IMR-90 (cell line): ENCODE data around the gene ZNF761. TPM values are rescaled to one million over a fixed set of nuclear protein-coding genes. Genes with fewer than 3 reads are reported as not detected.

ENCODE experiments used
- ATAC-seq: fragments of 200-7000 bp; cut with Tn5 transposase; 2 replicates; pipeline ENCODE4 v1.9.1; 2020; ENCODE audit warnings: low read depth, mild to moderate bottlenecking, moderate library complexity
- BruUV-seq: library from RNA; stranded (reverse); fragments of 400-500 nt; replicated peaks from 2 replicates; lab custom pipeline; 2021; lab: Mats Ljungman, UMichigan
- CTCF ChIA-PET: fragments of 300-600 bp; formaldehyde crosslinking; extraction: SDS; loops from one replicate; lab custom pipeline; 2021; ENCODE audit warnings: antibody characterized with exemption; lab: Yijun Ruan, JAX
- POLR2A ChIA-PET: fragments of 300-600 bp; sonication (Branson Sonifier 250); formaldehyde crosslinking; loops from one replicate; lab custom pipeline; 2022; ENCODE audit warnings: antibody characterized with exemption; ENCODE audit not compliant: unreplicated experiment; lab: Charles Lee
- DNase-seq: peaks from one replicate; pipeline ENCODE4 v3.0.0; 2013
- H2AFZ ChIP-seq: replicated peaks from 2 replicates; pipeline ENCODE3; 2013; ENCODE audit warnings: low read length, mild to moderate bottlenecking; ENCODE audit not compliant: poor library complexity
- H2AK5ac ChIP-seq: 2 replicates; pipeline ENCODE4 v1.6.1; 2013; ENCODE audit warnings: low read depth, low read length, inconsistent platforms
- H2AK9ac ChIP-seq: replicated peaks from 2 replicates; pipeline ENCODE3; 2013; ENCODE audit warnings: mild to moderate bottlenecking, low read depth, low read length, moderate library complexity; ENCODE audit not compliant: poor library complexity
- H2BK120ac ChIP-seq: 2 replicates; pipeline ENCODE4 v1.6.1; 2013; ENCODE audit warnings: low read depth, low read length, inconsistent platforms
- H2BK15ac ChIP-seq: 3 replicates; pipeline ENCODE4 v1.6.1; 2013; ENCODE audit warnings: low read depth, low read length, inconsistent platforms
- H2BK20ac ChIP-seq: 2 replicates; pipeline ENCODE4 v1.6.1; 2013; ENCODE audit warnings: low read depth, mild to moderate bottlenecking, inconsistent platforms, low read length, moderate library complexity
- H2BK5ac ChIP-seq: 2 replicates; pipeline ENCODE4 v1.6.1; 2013; ENCODE audit warnings: mild to moderate bottlenecking, low read depth, low read length, inconsistent platforms; ENCODE audit not compliant: poor library complexity, severe bottlenecking
- H3K14ac ChIP-seq: replicated peaks from 2 replicates; pipeline ENCODE4 v1.6.1; 2013; ENCODE audit warnings: low read depth, low read length, inconsistent platforms
- H3K18ac ChIP-seq: 2 replicates; pipeline ENCODE4 v1.6.1; 2013; ENCODE audit warnings: low read depth, low read length, control low read depth
- H3K23ac ChIP-seq: 2 replicates; pipeline ENCODE4 v1.6.1; 2013; ENCODE audit warnings: low read depth, low read length, inconsistent platforms
- H3K27ac ChIP-seq: 2 replicates; pipeline ENCODE4 v1.5.1; 2013; ENCODE audit warnings: mild to moderate bottlenecking, control low read depth, low read length; ENCODE audit not compliant: insufficient read depth
- H3K27me3 ChIP-seq: 2 replicates; pipeline ENCODE4 v1.6.1; 2013; ENCODE audit warnings: low read length; ENCODE audit not compliant: control insufficient read depth, insufficient read depth
- H3K36me3 ChIP-seq: 2 replicates; pipeline ENCODE4 v1.6.1; 2013; ENCODE audit warnings: low read length, mixed read lengths; ENCODE audit not compliant: control insufficient read depth, insufficient read depth
- H3K4ac ChIP-seq: 2 replicates; pipeline ENCODE4 v1.6.1; 2013; ENCODE audit warnings: low read depth, low read length, inconsistent platforms
- H3K4me1 ChIP-seq: 2 replicates; pipeline ENCODE4 v1.6.1; 2013; ENCODE audit warnings: low read length, mixed read lengths; ENCODE audit not compliant: control insufficient read depth, insufficient read depth
- H3K4me2 ChIP-seq: 2 replicates; pipeline ENCODE4 v1.6.1; 2013; ENCODE audit warnings: low read depth, mild to moderate bottlenecking, control low read depth, low read length, moderate library complexity
- H3K4me3 ChIP-seq: 2 replicates; pipeline ENCODE4 v1.5.1; 2013; ENCODE audit warnings: low read depth, mild to moderate bottlenecking, control low read depth, low read length, moderate library complexity; ENCODE audit not compliant: insufficient read depth
- H3K56ac ChIP-seq: 2 replicates; pipeline ENCODE4 v1.6.1; 2013; ENCODE audit warnings: low read length, inconsistent platforms; ENCODE audit not compliant: insufficient read depth; ENCODE audit errors: extremely low read depth
- H3K79me1 ChIP-seq, 2 experiments: 2 replicates each; pipeline ENCODE4 v1.6.1; 2013; ENCODE audit warnings: low read length in 2 of 2, inconsistent platforms in 1 of 2, low read depth in 1 of 2
- H3K9ac ChIP-seq: 2 replicates; pipeline ENCODE4 v1.6.1; 2013; ENCODE audit warnings: low read depth, low read length, control low read depth
- H3K9me1 ChIP-seq: 2 replicates; pipeline ENCODE4 v1.6.1; 2013; ENCODE audit warnings: low read length, inconsistent platforms; ENCODE audit not compliant: insufficient read depth
- H3K9me3 ChIP-seq: 2 replicates; pipeline ENCODE4 v1.6.1; 2013; ENCODE audit warnings: low read length; ENCODE audit not compliant: control insufficient read depth, insufficient read depth
- H4K20me1 ChIP-seq: 2 replicates; pipeline ENCODE4 v1.6.1; 2013; ENCODE audit warnings: low read length, inconsistent platforms; ENCODE audit not compliant: insufficient read depth
- H4K5ac ChIP-seq: 2 replicates; pipeline ENCODE4 v1.6.1; 2013; ENCODE audit warnings: mild to moderate bottlenecking, low read depth, low read length, control low read depth
- H4K8ac ChIP-seq, 2 experiments: 2 replicates each; pipeline ENCODE4 v1.6.1; 2013; ENCODE audit warnings: low read depth in 2 of 2, low read length in 2 of 2, control low read depth in 1 of 2, inconsistent platforms in 1 of 2
- H4K91ac ChIP-seq: 2 replicates; pipeline ENCODE4 v1.6.1; 2013; ENCODE audit warnings: low read depth, low read length, inconsistent platforms; ENCODE audit not compliant: insufficient read depth
- BHLHE40 ChIP-seq: fragments of 150-350 bp; IDR thresholded peaks from 2 replicates; pipeline ENCODE4 v1.6.1; 2016; ENCODE audit warnings: mild to moderate bottlenecking, low read depth, low read length
- CEBPB ChIP-seq: IDR thresholded peaks from 2 replicates; pipeline ENCODE4 v1.6.1; 2012; ENCODE audit warnings: low read depth, low read length, improper control_type of control experiment
- CHD1 ChIP-seq: IDR thresholded peaks from 2 replicates; pipeline ENCODE4 v1.6.1; 2012; ENCODE audit warnings: low read depth, low read length, improper control_type of control experiment
- FOS ChIP-seq: fragments of 150-350 bp; IDR thresholded peaks from 2 replicates; pipeline ENCODE4 v1.6.1; 2016; ENCODE audit warnings: low read depth, low read length
- MAFK ChIP-seq: IDR thresholded peaks from 2 replicates; pipeline ENCODE4 v1.6.1; 2012; ENCODE audit warnings: low read depth, low read length, improper control_type of control experiment
- MAZ ChIP-seq: IDR thresholded peaks from 2 replicates; pipeline ENCODE4 v1.6.1; 2012; ENCODE audit warnings: low read depth, mild to moderate bottlenecking, low read length, improper control_type of control experiment, moderate library complexity, borderline replicate concordance
- MXI1 ChIP-seq: IDR thresholded peaks from 2 replicates; pipeline ENCODE4 v1.6.1; 2012; ENCODE audit warnings: low read depth, mild to moderate bottlenecking, low read length, moderate library complexity, borderline replicate concordance
- NFE2L2 ChIP-seq: fragments of 150-350 bp; IDR thresholded peaks from 2 replicates; pipeline ENCODE4 v1.6.1; 2016; ENCODE audit warnings: low read depth, mild to moderate bottlenecking, low read length
- RAD21 ChIP-seq: IDR thresholded peaks from 2 replicates; pipeline ENCODE4 v1.6.1; 2012; ENCODE audit warnings: low read length, improper control_type of control experiment
- RCOR1 ChIP-seq: IDR thresholded peaks from 2 replicates; pipeline ENCODE4 v1.6.1; 2012; ENCODE audit warnings: mild to moderate bottlenecking, low read length, improper control_type of control experiment; ENCODE audit not compliant: insufficient replicate concordance
- SMC3 ChIP-seq: fragments of 150-350 bp; IDR thresholded peaks from 2 replicates; pipeline ENCODE4 v1.6.1; 2016; ENCODE audit warnings: low read depth, mild to moderate bottlenecking, antibody characterized with exemption, low read length, moderate library complexity
- USF2 ChIP-seq: fragments of 150-350 bp; IDR thresholded peaks from 2 replicates; pipeline ENCODE4 v1.6.1; 2017; ENCODE audit warnings: mild to moderate bottlenecking, antibody characterized with exemption, low read length, low read depth
- WGBS, 2 experiments: methylation state at CpG; one replicate each; pipeline versions ENCODE4 v1.1.5 to v1.1.7; 2013; ENCODE audit warnings: missing lambda C conversion rate in 2 of 2; ENCODE audit not compliant: insufficient read length in 1 of 2; ENCODE audit errors: extremely low coverage in 2 of 2; 5-methylcytosine and 5-hydroxymethylcytosine counted together
- dilution Hi-C: fragments of 300-500 bp; cut with HindIII; formaldehyde crosslinking; loops from one replicate; pipeline ENCODE4 v1.14.3; 2018; ENCODE audit warnings: low sequenced_read_pairs; ENCODE audit not compliant: unreplicated experiment
- in situ Hi-C: fragments of 300-500 bp; cut with MboI; formaldehyde crosslinking; loops from 3 replicates; pipeline ENCODE4 v1.14.3; 2019; ENCODE audit warnings: low sequenced_read_pairs, inconsistent platforms, mixed read lengths
- intact Hi-C: fragments of 100-400 bp; cut with micrococcal nuclease; formaldehyde crosslinking; loops from 2 replicates; pipeline ENCODE4 v1.10.0; 2022
- polyA plus RNA-seq, 3 experiments: library from polyadenylated mRNA; depleted of rRNA; stranded (reverse); fragments of >200 nt; gene quantifications; 2 replicates each; pipeline ENCODE4 v1.2.3, GENCODE V29; 2012; ENCODE audit warnings: low replicate concordance in 1 of 3
- total RNA-seq: library from RNA; depleted of rRNA; stranded (reverse); fragments of >200 nt; gene quantifications from 2 replicates; pipeline ENCODE4 v1.2.3, GENCODE V29; 2012
- TF ChIP-seq, protein P1 (sequence below): fragments of 150-350 bp; IDR thresholded peaks from 2 replicates; pipeline ENCODE4 v1.6.1; 2016; ENCODE audit warnings: low read depth, mild to moderate bottlenecking, low read length, moderate library complexity, borderline replicate concordance

Gene ZNF761
- total and polyA plus RNA-seq, 2 of the 4 experiments (the other 2 are of a cell fraction): 7.9 to 21.9 TPM

DNA sequence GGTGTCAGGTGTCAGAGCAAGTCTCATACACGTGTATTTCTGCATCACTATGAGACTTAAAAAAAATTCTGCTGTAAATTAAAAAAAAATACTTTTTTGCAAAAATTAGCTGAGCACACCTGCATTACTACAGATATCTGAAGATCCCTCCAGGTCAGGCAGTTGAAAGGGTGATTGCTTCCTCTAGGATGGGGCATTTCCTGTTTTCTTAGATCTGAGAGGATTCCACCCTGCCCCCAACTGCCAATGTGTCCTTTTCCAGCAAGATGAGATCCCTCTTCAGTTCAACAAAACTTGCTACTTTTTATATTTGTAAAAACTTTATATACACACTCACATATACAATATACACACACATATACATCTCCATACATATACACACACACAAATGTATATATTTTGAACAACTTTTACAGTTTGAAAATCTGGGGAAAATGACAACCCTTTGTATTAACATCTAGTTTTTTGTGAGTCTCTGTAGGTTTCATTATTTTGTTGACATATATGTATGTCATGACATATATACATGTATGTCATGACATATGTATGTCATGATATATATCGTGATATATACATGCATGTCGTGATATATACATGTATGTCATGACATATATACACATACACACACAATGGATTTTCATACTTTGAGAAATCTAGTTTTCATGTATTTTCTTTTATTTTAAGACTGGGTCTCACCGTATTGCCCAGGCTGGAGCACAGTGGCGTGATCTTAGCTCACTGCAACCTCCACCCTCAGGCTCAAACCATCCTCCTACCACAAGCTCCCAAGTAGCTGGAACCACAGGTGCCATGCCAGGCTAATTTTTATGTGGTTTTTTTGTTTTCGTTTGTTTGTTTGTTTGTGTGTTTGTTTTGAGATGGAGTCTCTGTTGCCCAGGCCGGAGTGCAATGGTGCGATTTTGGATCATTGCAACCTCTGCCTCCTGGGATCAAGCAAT lies 53.5 kb downstream of the ZNF761 start:
- H3K56ac ChIP-seq: no peak overlapping the region
- H3K4me3 ChIP-seq: no peak overlapping the region
- no peaks in the 10 kb centered on the region for H3K9me1 ChIP-seq
- H3K4me1 ChIP-seq: no peaks in the 10 kb centered on the region
- no peaks in the 10 kb centered on the region for H4K20me1 ChIP-seq
- no peak overlapping the region for H2BK120ac ChIP-seq
- no peak overlapping the region for H2BK5ac ChIP-seq
- BruUV-seq: no TSS peak
- ChIA-PET POLR2A (no interaction called here), CTCF (interaction anchor here (0.6 kb wide), 1 partner anchor 11 kb away, joined by 4 read pairs; no protein-coding TSS in a partner anchor)
- intact Hi-C loops: no loop called here
- H3K9me3 ChIP-seq: peaks cover 19% of the 10 kb centered on the region
- no peak overlapping the region for H3K14ac ChIP-seq
- H2BK15ac ChIP-seq: no peak overlapping the region
- no peak overlapping the region for H3K23ac ChIP-seq
- no peak for TF ChIP-seq MAZ
- no peak for TF ChIP-seq CEBPB
- no peak for TF ChIP-seq RCOR1
- TF ChIP-seq BHLHE40: no peak
- TF ChIP-seq, protein P1, sequence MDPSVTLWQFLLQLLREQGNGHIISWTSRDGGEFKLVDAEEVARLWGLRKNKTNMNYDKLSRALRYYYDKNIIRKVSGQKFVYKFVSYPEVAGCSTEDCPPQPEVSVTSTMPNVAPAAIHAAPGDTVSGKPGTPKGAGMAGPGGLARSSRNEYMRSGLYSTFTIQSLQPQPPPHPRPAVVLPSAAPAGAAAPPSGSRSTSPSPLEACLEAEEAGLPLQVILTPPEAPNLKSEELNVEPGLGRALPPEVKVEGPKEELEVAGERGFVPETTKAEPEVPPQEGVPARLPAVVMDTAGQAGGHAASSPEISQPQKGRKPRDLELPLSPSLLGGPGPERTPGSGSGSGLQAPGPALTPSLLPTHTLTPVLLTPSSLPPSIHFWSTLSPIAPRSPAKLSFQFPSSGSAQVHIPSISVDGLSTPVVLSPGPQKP: no peak
- no peak for TF ChIP-seq FOS
- TF ChIP-seq MXI1: no peak
- TF ChIP-seq MAFK: no peak
- TF ChIP-seq SMC3: no peak
- TF ChIP-seq RAD21: no peak
- TF ChIP-seq USF2: no peak
- no peak for TF ChIP-seq CHD1
- TF ChIP-seq NFE2L2: no peak
- no peak overlapping the region for H3K4ac ChIP-seq
- H3K9ac ChIP-seq: no peak overlapping the region
- peaks cover 20% of the 10 kb centered on the region for H3K36me3 ChIP-seq
- H3K4me2 ChIP-seq: no peak overlapping the region
- in situ Hi-C loops: no loop called here
- H3K27me3 ChIP-seq: no peaks in the 10 kb centered on the region
- H2AFZ ChIP-seq: no peak overlapping the region
- H2AK9ac ChIP-seq: no peak overlapping the region
- dilution Hi-C loops: no loop called here
- H4K5ac ChIP-seq: no peak overlapping the region
- H2AK5ac ChIP-seq: no peak overlapping the region
- no peak overlapping the region for H4K91ac ChIP-seq
- H4K8ac ChIP-seq: no peak overlapping the region
- no peak overlapping the region for H2BK20ac ChIP-seq
- whole genome bisulfite sequencing, 2 experiments: 80% methylated on average over 1 of the region's 8 CpGs; no CpG with 5 or more reads in 1 of the 2 experiments
- DNase-seq (no peak), ATAC-seq (no peak)
- H3K27ac ChIP-seq: no peak overlapping the region
- no peak overlapping the region for H3K18ac ChIP-seq
- no peaks in the 10 kb centered on the region for H3K79me1 ChIP-seq
